Heart left ventricle (tissue), 16 donors: ENCODE measurements around the gene BNIP3. TPM values are rescaled to one million over a fixed set of nuclear protein-coding genes. Genes with fewer than 3 reads are reported as not detected.

Experiments
- ATAC-seq, 4 donors: fragments of 200-7000 bp; cut with Tn5 transposase; one replicate each; pipeline ENCODE4 v1.9.1; 2020 to 2022; ENCODE audit warnings: moderate library complexity in 4 of 4, mild to moderate bottlenecking in 3 of 4, moderate number of reproducible peaks in 1 of 4
- DNase-seq, 5 donors: peaks; one replicate each; pipeline ENCODE4 v3.0.0-alpha.2; 2020
- H3K27ac ChIP-seq, 12 donors: fragments of 200-600 bp; sonication (generic) in 4 of 12; one replicate each; pipeline versions ENCODE4 v1.5.0 to v1.8.0; 2016 to 2022; ENCODE audit warnings: mild to moderate bottlenecking in 2 of 12
- H3K27me3 ChIP-seq, 9 donors: fragments of 200-600 bp; sonication (generic) in 2 of 9; one replicate each; pipeline versions ENCODE4 v1.5.1 to v1.8.0; 2016 to 2022; ENCODE audit warnings: mild to moderate bottlenecking in 3 of 9
- H3K36me3 ChIP-seq, 9 donors: fragments of 200-600 bp; sonication (generic) in 2 of 9; one replicate each; pipeline versions ENCODE4 v1.5.0 to v1.8.0; 2018 to 2022; ENCODE audit warnings: mild to moderate bottlenecking in 2 of 9
- H3K4me1 ChIP-seq, 12 donors: fragments of 200-600 bp; sonication (generic) in 4 of 12; one replicate each; pipeline versions ENCODE4 v1.5.0 to v1.8.0; 2016 to 2022; ENCODE audit warnings: mild to moderate bottlenecking in 3 of 12
- H3K4me3 ChIP-seq, 12 donors: fragments of 200-600 bp; sonication (generic) in 4 of 12; one replicate each; pipeline versions ENCODE4 v1.5.0 to v1.8.0; 2017 to 2022; ENCODE audit warnings: mild to moderate bottlenecking in 9 of 12, moderate library complexity in 4 of 12
- H3K9me3 ChIP-seq, 12 donors: fragments of 200-600 bp; sonication (generic) in 4 of 12; one replicate each; pipeline versions ENCODE4 v1.5.0 to v1.8.0; 2016 to 2022; ENCODE audit warnings: mild to moderate bottlenecking in 1 of 12
- CTCF ChIP-seq, 12 donors: fragments of 200-600 bp; sonication (generic) in 4 of 12; IDR thresholded peaks; one replicate each; pipeline versions ENCODE4 v1.5.0 to v1.8.0; 2018 to 2022; ENCODE audit warnings: antibody characterized with exemption in 12 of 12, mild to moderate bottlenecking in 5 of 12
- POLR2A ChIP-seq, 2 donors: fragments of 450-650 bp; IDR thresholded peaks; one replicate each; pipeline ENCODE4 v1.6.1; 2017; ENCODE audit warnings: antibody characterized with exemption in 2 of 2, mild to moderate bottlenecking in 2 of 2, moderate library complexity in 2 of 2
- WGBS, 4 donors: extraction: QIAGEN DNeasy Blood & Tissue Kit in 2 of 4; methylation state at CpG; one replicate each; pipeline versions ENCODE4 v1.1.5 to v1.1.7; 2013 to 2018; 5-methylcytosine and 5-hydroxymethylcytosine counted together
- intact Hi-C, 10 donors: fragments of 100-400 bp; cut with DNase I; formaldehyde crosslinking; loops; one replicate each; pipeline versions ENCODE4 v1.11.1 to v1.14.2; 2022
- polyA plus RNA-seq, 2 donors: library from polyadenylated mRNA; stranded (reverse); fragments of 200-250 nt; gene quantifications; one replicate each; pipeline ENCODE4 v1.2.3, GENCODE V29; 2013
- total RNA-seq, 9 donors: library from RNA; depleted of rRNA in 2 of 9; stranded (reverse); fragments of >200 nt in 2 of 9; fragmentation: NEBNext Ultra II Directional in 3 of 9; extraction: Animal tissue kit (Norgen Biotek cat#: 25700) in 3 of 9; gene quantifications; one replicate each; pipeline versions ENCODE4 v1.1.0 to v1.2.4, GENCODE V29; 2016 to 2023
- donor health status: ischemic (EF 13 %, LVEDD 7.1; RV severe dilation, severe dysfunction).
- donor health status: healthy with polysubstance abuse.
- donor health status: DM: no; HTN: yes; CAD: no.
- donor health status: DM: no; HTN: no; CAD: no.
- donor health status: ischemic (EF 25% LVEDD 6.9; RV normal size, moderate dysfunction).
- donor health status: ischemic (EF 25% LVEDD 5.7; RV mildly dilated, moderate dysfunction).
- donor health status: healthy.
- donor health status: DM: yes; HTN: yes; CAD: no.
- donor health status: ischemic (EF 35%, LVEDD 5.7; RV mildly dilated, moderate dysfunction).
- donor health status: nonischemic (EF 11% LVEDD 7.7; RV severe dilation, severe dysfunction).
- donor health status: DM: yes; HTN: yes; CAD: no.
- donor health status: PGD.
- donor health status: ischemic (EF 29% LVEDD 5.4; RV normal size, mild dysfunction).
- donor health status: nonischemic (EF 23%, LVEDD 6.1; RV moderate dilation, normal function).

Gene BNIP3
- total and polyA plus RNA-seq, 11 donors = 48.1 to 711 (median 123) TPM

- Histone ChIP-seq H3K36me3 (peaks cover 0 to 81% (median 75%) of the 10 kb centered on the region in 9 donors), H3K27ac (no peak overlapping the region), H3K27me3 (no peaks in the 10 kb centered on the region), H3K9me3 (no peaks in the 10 kb centered on the region), H3K4me1 (no peaks in the 10 kb centered on the region), H3K4me3 (no peak overlapping the region)
- DNase-seq = no peak
- intact Hi-C loops = no loop called here
- ATAC-seq = no peak
- TF ChIP-seq POLR2A (IDR thresholded peaks at IDR 0.05) (no peak), CTCF (IDR thresholded peaks at IDR 0.05) (no peak)
- WGBS, 4 donors = 90 to 92% (median 90%) methylated on average over 18 to 23 of the region's 23 CpGs
Measured at GRCh38 chr10:131949041-131949862, 32.5 kb downstream of the BNIP3 start.

GRCh38 chr10:131948501-131948900 lies 33.2 kb downstream of the BNIP3 start:
- TF ChIP-seq CTCF (IDR thresholded peaks at IDR 0.05) (no peak), POLR2A (IDR thresholded peaks at IDR 0.05) (no peak)
- DNase-seq (no peak), ATAC-seq (no peak)
- no peak overlapping the region for H3K4me3 ChIP-seq
- no peaks in the 10 kb centered on the region for H3K27me3 ChIP-seq
- H3K9me3 ChIP-seq = no peaks in the 10 kb centered on the region
- H3K27ac ChIP-seq = no peak overlapping the region
- intact Hi-C loops = no loop called here
- WGBS, 4 donors = 76 to 86% (median 83%) methylated on average over 6 of the region's 6 CpGs
- H3K36me3 ChIP-seq = peaks cover 0 to 80% (median 77%) of the 10 kb centered on the region in 9 donors
- no peaks in the 10 kb centered on the region for H3K4me1 ChIP-seq

GRCh38 chr10:131947631-131948347 lies 33.9 kb downstream of the BNIP3 start:
- ATAC-seq (no peak), DNase-seq (no peak)
- Histone ChIP-seq H3K27me3 (no peaks in the 10 kb centered on the region), H3K27ac (no peak overlapping the region), H3K9me3 (no peaks in the 10 kb centered on the region), H3K36me3 (peaks cover 0 to 87% (median 80%) of the 10 kb centered on the region in 9 donors), H3K4me1 (no peaks in the 10 kb centered on the region), H3K4me3 (no peak overlapping the region)
- 82 to 86% (median 84%) methylated on average over 18 of the region's 18 CpGs for WGBS, 4 donors
- intact Hi-C loops = no loop called here
- TF ChIP-seq CTCF (IDR thresholded peaks at IDR 0.05) = no peak
- no peak for TF ChIP-seq POLR2A (IDR thresholded peaks at IDR 0.05)

GRCh38 chr10:131946880-131947279 lies 34.8 kb downstream of the BNIP3 start:
- H3K27me3 ChIP-seq = no peaks in the 10 kb centered on the region
- H3K36me3 ChIP-seq = peaks cover 0 to 92% (median 87%) of the 10 kb centered on the region in 9 donors
- TF ChIP-seq CTCF (IDR thresholded peaks at IDR 0.05) (no peak), POLR2A (IDR thresholded peaks at IDR 0.05) (no peak)
- no peak overlapping the region for H3K4me3 ChIP-seq
- WGBS, 4 donors = 95 to 99% (median 96%) methylated on average over 14 of the region's 14 CpGs
- H3K4me1 ChIP-seq = no peaks in the 10 kb centered on the region
- peak in 1 of 4 donors; percentile 7 for ATAC-seq
- H3K27ac ChIP-seq = no peak overlapping the region
- intact Hi-C loops = no loop called here
- no peaks in the 10 kb centered on the region for H3K9me3 ChIP-seq
- DNase-seq = no peak
